ENCODE data around the gene CAPN8.

DNA sequence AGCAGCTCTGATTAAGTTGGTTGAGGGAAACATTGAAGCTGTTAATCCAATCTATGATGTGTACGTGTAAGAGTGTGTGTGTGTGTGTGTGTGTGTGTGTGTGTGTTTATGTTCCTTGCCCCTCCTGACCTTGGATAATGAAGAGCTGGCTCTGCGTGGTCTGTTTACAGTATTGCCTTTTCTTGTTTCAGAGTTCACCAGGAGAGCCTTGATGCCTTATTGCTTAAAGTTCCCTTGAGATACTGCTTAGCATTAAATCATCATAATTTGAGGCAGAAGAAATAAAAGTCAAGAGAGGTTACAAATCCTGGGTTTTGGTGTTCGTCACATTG, 36.4 kb downstream of the CAPN8 start:
- TF ChIP-seq POLR2A (IDR thresholded peaks at IDR 0.05; ENCODE audit: low read depth, low read length): no peak
- TF ChIP-seq TAF1 (IDR thresholded peaks at IDR 0.05; ENCODE audit: borderline replicate concordance, low read depth, low read length): no peak
- TF ChIP-seq POLR2AphosphoS5 (IDR thresholded peaks at IDR 0.05; ENCODE audit: low read depth, low read length): no peak
